ENCODE data around the gene POU2F1.

Gene POU2F1

GRCh38 chr1:167456926-167457325, 236.2 kb downstream of the POU2F1 start:
- Mint-ChIP-seq H3K27ac (peak overlapping the region; percentile 87), H3K9me3 (no peaks in the 10 kb centered on the region), H3K4me1 (ENCODE audit: low read depth) (peaks cover 73% of the 10 kb centered on the region), H3K27me3 (no peaks in the 10 kb centered on the region), H3K4me3 (no peak overlapping the region), H3K36me3 (ENCODE audit: low read depth) (peaks cover 27% of the 10 kb centered on the region)

GRCh38 chr1:167457936-167458584, 237.4 kb downstream of the POU2F1 start:
- Mint-ChIP-seq H3K27ac (no peak overlapping the region), H3K36me3 (ENCODE audit: low read depth) (peaks cover 22% of the 10 kb centered on the region), H3K27me3 (no peaks in the 10 kb centered on the region), H3K4me3 (no peak overlapping the region), H3K9me3 (no peaks in the 10 kb centered on the region), H3K4me1 (ENCODE audit: low read depth) (peaks cover 70% of the 10 kb centered on the region)

GRCh38 chr1:167460836-167461235, 240.2 kb downstream of the POU2F1 start:
- peaks cover 33% of the 10 kb centered on the region for H3K36me3 Mint-ChIP-seq (ENCODE audit: low read depth)
- no peak overlapping the region for H3K4me3 Mint-ChIP-seq
- H3K4me1 Mint-ChIP-seq (ENCODE audit: low read depth), result peaks cover 83% of the 10 kb centered on the region
- H3K27me3 Mint-ChIP-seq, result no peaks in the 10 kb centered on the region
- H3K27ac Mint-ChIP-seq, result peak overlapping the region; percentile 75
- H3K9me3 Mint-ChIP-seq, result no peaks in the 10 kb centered on the region

GRCh38 chr1:167462341-167462740, 241.7 kb downstream of the POU2F1 start:
- H3K9me3 Mint-ChIP-seq, result no peaks in the 10 kb centered on the region
- H3K27ac Mint-ChIP-seq, result no peak overlapping the region
- H3K4me1 Mint-ChIP-seq (ENCODE audit: low read depth), result peaks cover 74% of the 10 kb centered on the region
- H3K36me3 Mint-ChIP-seq (ENCODE audit: low read depth), result peaks cover 36% of the 10 kb centered on the region
- no peak overlapping the region for H3K4me3 Mint-ChIP-seq
- no peaks in the 10 kb centered on the region for H3K27me3 Mint-ChIP-seq

GRCh38 chr1:167463080-167463479, 242.4 kb downstream of the POU2F1 start:
- no peaks in the 10 kb centered on the region for H3K9me3 Mint-ChIP-seq
- peaks cover 76% of the 10 kb centered on the region for H3K4me1 Mint-ChIP-seq (ENCODE audit: low read depth)
- no peak overlapping the region for H3K4me3 Mint-ChIP-seq
- H3K36me3 Mint-ChIP-seq (ENCODE audit: low read depth), result peaks cover 36% of the 10 kb centered on the region
- H3K27ac Mint-ChIP-seq, result peak overlapping the region; percentile 79
- no peaks in the 10 kb centered on the region for H3K27me3 Mint-ChIP-seq

GRCh38 chr1:167463875-167464575, 243.3 kb downstream of the POU2F1 start:
- Mint-ChIP-seq H3K9me3 (no peaks in the 10 kb centered on the region), H3K4me1 (ENCODE audit: low read depth) (peaks cover 79% of the 10 kb centered on the region), H3K27ac (no peak overlapping the region), H3K27me3 (no peaks in the 10 kb centered on the region), H3K36me3 (ENCODE audit: low read depth) (peaks cover 30% of the 10 kb centered on the region), H3K4me3 (no peak overlapping the region)

GRCh38 chr1:167465018-167465417, 244.3 kb downstream of the POU2F1 start:
- H3K4me3 Mint-ChIP-seq, result no peak overlapping the region
- H3K4me1 Mint-ChIP-seq (ENCODE audit: low read depth), result peaks cover 80% of the 10 kb centered on the region
- H3K36me3 Mint-ChIP-seq (ENCODE audit: low read depth), result peaks cover 31% of the 10 kb centered on the region
- H3K9me3 Mint-ChIP-seq, result no peaks in the 10 kb centered on the region
- H3K27me3 Mint-ChIP-seq, result no peaks in the 10 kb centered on the region
- H3K27ac Mint-ChIP-seq, result peak overlapping the region; percentile 37

GRCh38 chr1:167465743-167466142, 245.1 kb downstream of the POU2F1 start:
- no peaks in the 10 kb centered on the region for H3K27me3 Mint-ChIP-seq
- peaks cover 31% of the 10 kb centered on the region for H3K36me3 Mint-ChIP-seq (ENCODE audit: low read depth)
- no peak overlapping the region for H3K4me3 Mint-ChIP-seq
- H3K9me3 Mint-ChIP-seq, result no peaks in the 10 kb centered on the region
- peak overlapping the region; percentile 61 for H3K27ac Mint-ChIP-seq
- peaks cover 77% of the 10 kb centered on the region for H3K4me1 Mint-ChIP-seq (ENCODE audit: low read depth)

GRCh38 chr1:167467126-167467710, 246.5 kb downstream of the POU2F1 start:
- H3K36me3 Mint-ChIP-seq (ENCODE audit: low read depth), result peaks cover 35% of the 10 kb centered on the region
- peak overlapping the region; percentile 61 for H3K27ac Mint-ChIP-seq
- peaks cover 68% of the 10 kb centered on the region for H3K4me1 Mint-ChIP-seq (ENCODE audit: low read depth)
- H3K4me3 Mint-ChIP-seq, result no peak overlapping the region
- no peaks in the 10 kb centered on the region for H3K27me3 Mint-ChIP-seq
- no peaks in the 10 kb centered on the region for H3K9me3 Mint-ChIP-seq

- H3K27ac Mint-ChIP-seq, result peak overlapping the region; percentile 61
- no peak overlapping the region for H3K4me3 Mint-ChIP-seq
These were observed 247.1 kb downstream of the POU2F1 start for GRCh38 chr1:167467752-167468151.

GRCh38 chr1:167469280-167469965, 248.7 kb downstream of the POU2F1 start:
- peak overlapping the region; percentile 31 for H3K27ac Mint-ChIP-seq
- no peak overlapping the region for H3K4me3 Mint-ChIP-seq
- peaks cover 43% of the 10 kb centered on the region for H3K36me3 Mint-ChIP-seq (ENCODE audit: low read depth)
- H3K4me1 Mint-ChIP-seq (ENCODE audit: low read depth), result peaks cover 72% of the 10 kb centered on the region
- H3K27me3 Mint-ChIP-seq, result no peaks in the 10 kb centered on the region
- H3K9me3 Mint-ChIP-seq, result no peaks in the 10 kb centered on the region

More at GRCh38 chr1:167467752-167468151, 247.1 kb downstream of the POU2F1 start:
- no peaks in the 10 kb centered on the region for H3K9me3 Mint-ChIP-seq
- H3K27me3 Mint-ChIP-seq, result no peaks in the 10 kb centered on the region
- peaks cover 71% of the 10 kb centered on the region for H3K4me1 Mint-ChIP-seq (ENCODE audit: low read depth)
- H3K36me3 Mint-ChIP-seq (ENCODE audit: low read depth), result peaks cover 36% of the 10 kb centered on the region

GRCh38 chr1:167471568-167471967, 250.9 kb downstream of the POU2F1 start:
- Mint-ChIP-seq H3K9me3 (no peaks in the 10 kb centered on the region), H3K36me3 (ENCODE audit: low read depth) (peaks cover 38% of the 10 kb centered on the region), H3K27ac (no peak overlapping the region), H3K4me3 (no peak overlapping the region), H3K4me1 (ENCODE audit: low read depth) (peaks cover 79% of the 10 kb centered on the region), H3K27me3 (no peaks in the 10 kb centered on the region)

- Mint-ChIP-seq H3K9me3 (no peaks in the 10 kb centered on the region), H3K4me3 (peak overlapping the region; percentile 79), H3K4me1 (ENCODE audit: low read depth) (peaks cover 82% of the 10 kb centered on the region), H3K36me3 (ENCODE audit: low read depth) (peaks cover 52% of the 10 kb centered on the region), H3K27me3 (no peaks in the 10 kb centered on the region), H3K27ac (peak overlapping the region; percentile 89)
These were observed 252.3 kb downstream of the POU2F1 start for GRCh38 chr1:167472752-167473521.

GRCh38 chr1:167473761-167474160, 253.1 kb downstream of the POU2F1 start:
- Mint-ChIP-seq H3K4me1 (ENCODE audit: low read depth) (peaks cover 82% of the 10 kb centered on the region), H3K27me3 (no peaks in the 10 kb centered on the region), H3K9me3 (no peaks in the 10 kb centered on the region), H3K36me3 (ENCODE audit: low read depth) (peaks cover 59% of the 10 kb centered on the region), H3K27ac (peak overlapping the region; percentile 89), H3K4me3 (peak overlapping the region; percentile 79)
